T-cell (primary cell): ENCODE results near the gene ACOX2. TPM values are rescaled to one million over a fixed set of nuclear protein-coding genes. Genes with fewer than 3 reads are reported as not detected.
"Not testable (repeated sequence)": the region's sequence is repeated elsewhere in the genome, so short reads cannot be mapped to it uniquely, and the experiment has no call there.

Experiments
- ATAC-seq, 4 experiments: fragments of 200-7000 bp in 3 of 4; fragments of 150-1000 bp in 1 of 4; cut with Tn5 transposase; replicated peaks in 1 of 4; 1 replicate in 3 of 4; 2 replicates in 1 of 4; pipeline ENCODE4 v1.10.0; 2021; ENCODE audit warnings: moderate library complexity in 3 of 4, mild to moderate bottlenecking in 2 of 4, moderate number of reproducible peaks in 1 of 4
- CTCF ChIA-PET, 2 donors: fragments of 300-600 bp; sonication (Branson Sonifier 250); formaldehyde crosslinking; loops; one replicate each; lab custom pipeline; 2022; ENCODE audit warnings: antibody characterized with exemption in 2 of 2; lab: Charles Lee
- POLR2A ChIA-PET, 2 donors: fragments of 300-600 bp; sonication (Branson Sonifier 250); formaldehyde crosslinking; loops; one replicate each; lab custom pipeline; 2022; ENCODE audit warnings: antibody characterized with exemption in 2 of 2; lab: Charles Lee
- DNase-seq, 35 experiments: peaks; one replicate each; pipeline versions ENCODE4 v3.0.0 to v3.0.0-alpha.2; 2013 to 2023
- H3K27ac ChIP-seq: one replicate; pipeline ENCODE4 v1.5.1; 2013; ENCODE audit warnings: low read length
- H3K27me3 ChIP-seq, 2 experiments: replicated peaks in 1 of 2; 1 replicate in 1 of 2; 2 replicates in 1 of 2; pipeline versions ENCODE4 v1.6.1 to v1.7.0; 2013; ENCODE audit warnings: low read length in 1 of 2, mixed read lengths in 1 of 2; ENCODE audit not compliant: control insufficient read depth in 2 of 2, insufficient read depth in 2 of 2; ENCODE audit errors: extremely low read depth in 1 of 2
- H3K36me3 ChIP-seq, 2 donors: 1 replicate in 1 of 2; 2 replicates in 1 of 2; pipeline versions ENCODE4 v1.6.1 to v1.7.0; 2013; ENCODE audit warnings: low read length in 1 of 2; ENCODE audit not compliant: control insufficient read depth in 2 of 2, insufficient read depth in 1 of 2; ENCODE audit errors: extremely low read depth in 1 of 2
- H3K4me1 ChIP-seq, 2 experiments: 1 replicate in 1 of 2; 2 replicates in 1 of 2; pipeline versions ENCODE4 v1.6.1 to v1.7.0; 2013; ENCODE audit warnings: low read length in 2 of 2, mixed read lengths in 1 of 2; ENCODE audit not compliant: insufficient read depth in 2 of 2, control insufficient read depth in 1 of 2; ENCODE audit errors: extremely low read depth in 1 of 2
- H3K4me3 ChIP-seq, 2 donors: 1 replicate in 1 of 2; 2 replicates in 1 of 2; pipeline versions ENCODE4 v1.5.1 to v1.7.0; 2013; ENCODE audit warnings: mild to moderate bottlenecking in 2 of 2, low read length in 1 of 2, moderate library complexity in 1 of 2; ENCODE audit not compliant: control insufficient read depth in 1 of 2; ENCODE audit errors: extremely low read depth in 1 of 2
- H3K9me3 ChIP-seq: 2 replicates; pipeline ENCODE4 v1.7.0; 2013
- H3K27ac Mint-ChIP-seq, 2 donors: one replicate each; pipeline ENCODE4 v1.8.0; 2020 to 2021; ENCODE audit warnings: mild to moderate bottlenecking in 2 of 2, mixed read lengths in 2 of 2
- H3K27me3 Mint-ChIP-seq, 2 donors: one replicate each; pipeline ENCODE4 v1.8.0; 2021 to 2022; ENCODE audit warnings: mixed read lengths in 2 of 2
- H3K36me3 Mint-ChIP-seq: one replicate; pipeline ENCODE4 v1.8.0; 2021; ENCODE audit warnings: mixed read lengths
- H3K4me1 Mint-ChIP-seq, 3 donors: one replicate each; pipeline ENCODE4 v1.8.0; 2020 to 2022; ENCODE audit warnings: mixed read lengths in 3 of 3, mild to moderate bottlenecking in 1 of 3
- H3K4me3 Mint-ChIP-seq, 3 donors: one replicate each; pipeline ENCODE4 v1.8.0; 2020 to 2022; ENCODE audit warnings: mild to moderate bottlenecking in 3 of 3, mixed read lengths in 3 of 3, moderate library complexity in 3 of 3
- H3K9me3 Mint-ChIP-seq, 3 donors: one replicate each; pipeline ENCODE4 v1.8.0; 2020 to 2022; ENCODE audit warnings: mixed read lengths in 3 of 3
- WGBS: methylation state at CpG from one replicate; pipeline ENCODE4 v1.1.5; 2013; ENCODE audit warnings: missing lambda C conversion rate; ENCODE audit not compliant: insufficient coverage; 5-methylcytosine and 5-hydroxymethylcytosine counted together
- total RNA-seq, 35 experiments: library from RNA in 6 of 35; stranded (reverse) in 6 of 35; fragments of 120-200 nt in 1 of 35; gene quantifications; one replicate each; pipeline versions ENCODE4 v1.2.1 to v1.2.4 and lab custom pipeline; 2013 to 2026

Gene ACOX2
- total RNA-seq, 5 donors from 2014 or later (not counting 1 experiment from before 2014, with no cell fraction given) = 0.23 TPM; not detected in 4

- H3K27me3 Mint-ChIP-seq, H3K9me3 Mint-ChIP-seq, DNase-seq, H3K36me3 ChIP-seq, H3K27ac ChIP-seq, H3K9me3 ChIP-seq, H3K4me1 ChIP-seq, H3K27ac Mint-ChIP-seq, H3K4me3 Mint-ChIP-seq, H3K27me3 ChIP-seq, ATAC-seq, H3K4me1 Mint-ChIP-seq, POLR2A ChIA-PET, H3K4me3 ChIP-seq, H3K36me3 Mint-ChIP-seq: not testable (repeated sequence)
- CTCF ChIA-PET = interaction anchor here in 1 of 2 donors (0.7 to 0.8 kb wide), 2 partner anchors 11 to 34 kb away, joined by 3 to 5 read pairs; no protein-coding TSS in a partner anchor
- WGBS = 100% methylated on average over 1 of the region's 3 CpGs
These were observed 9.6 kb downstream of the ACOX2 start for GRCh38 chr3:58527440-58527839.

GRCh38 chr3:58526515-58526957, 10.5 kb downstream of the ACOX2 start:
- no peak overlapping the region for H3K4me3 Mint-ChIP-seq
- ChIA-PET CTCF (interaction anchor here in 1 of 2 donors (0.7 kb wide), 1 partner anchor 12 kb away, joined by 5 read pairs; no protein-coding TSS in a partner anchor), POLR2A (no interaction called here)
- DNase-seq (no peak), ATAC-seq (no peak)
- Histone ChIP-seq H3K27me3 (peaks cover 0 to 4% of the 10 kb centered on the region in 2 experiments), H3K9me3 (no peaks in the 10 kb centered on the region), H3K4me1 (no peaks in the 10 kb centered on the region), H3K27ac (no peak overlapping the region), H3K4me3 (no peak overlapping the region), H3K36me3 (peaks cover 0 to 2% of the 10 kb centered on the region in 2 donors)
- H3K4me1 Mint-ChIP-seq = no peaks in the 10 kb centered on the region
- H3K27me3 Mint-ChIP-seq = no peaks in the 10 kb centered on the region
- H3K9me3 Mint-ChIP-seq = no peaks in the 10 kb centered on the region
- no peaks in the 10 kb centered on the region for H3K36me3 Mint-ChIP-seq
- no peak overlapping the region for H3K27ac Mint-ChIP-seq
- 76% methylated on average over 2 of the region's 7 CpGs for WGBS

- Mint-ChIP-seq H3K4me1 (no peaks in the 10 kb centered on the region), H3K4me3 (no peak overlapping the region), H3K36me3 (no peaks in the 10 kb centered on the region), H3K27ac (no peak overlapping the region), H3K9me3 (no peaks in the 10 kb centered on the region), H3K27me3 (no peaks in the 10 kb centered on the region)
- DNase-seq = no peak
- ChIA-PET CTCF (no interaction called here), POLR2A (no interaction called here)
- WGBS = 90% methylated on average over 6 of the region's 11 CpGs
- H3K4me3 ChIP-seq = no peak overlapping the region
- H3K27me3 ChIP-seq = peaks cover 0 to 4% of the 10 kb centered on the region in 2 experiments
- no peak overlapping the region for H3K27ac ChIP-seq
- H3K36me3 ChIP-seq = peaks cover 0 to 2% of the 10 kb centered on the region in 2 donors
- H3K9me3 ChIP-seq = no peaks in the 10 kb centered on the region
- no peaks in the 10 kb centered on the region for H3K4me1 ChIP-seq
- ATAC-seq = no peak
These were observed 12.6 kb downstream of the ACOX2 start for GRCh38 chr3:58524326-58524888.

- Histone ChIP-seq H3K4me1 (no peaks in the 10 kb centered on the region), H3K36me3 (peaks cover 0 to 2% of the 10 kb centered on the region in 2 donors), H3K27ac (no peak overlapping the region), H3K27me3 (peaks cover 0 to 4% of the 10 kb centered on the region in 2 experiments), H3K9me3 (no peaks in the 10 kb centered on the region), H3K4me3 (no peak overlapping the region)
- ChIA-PET CTCF (no interaction called here), POLR2A (no interaction called here)
- Mint-ChIP-seq H3K4me3 (no peak overlapping the region), H3K36me3 (no peaks in the 10 kb centered on the region), H3K9me3 (no peaks in the 10 kb centered on the region), H3K4me1 (no peaks in the 10 kb centered on the region), H3K27ac (no peak overlapping the region), H3K27me3 (no peaks in the 10 kb centered on the region)
- no peak for DNase-seq
- ATAC-seq = no peak
- 100% methylated on average over 1 of the region's 5 CpGs for WGBS
These were observed 14.1 kb downstream of the ACOX2 start for GRCh38 chr3:58522759-58523425.

GRCh38 chr3:58521917-58522631, 14.9 kb downstream of the ACOX2 start:
- H3K36me3 Mint-ChIP-seq = no peaks in the 10 kb centered on the region
- H3K9me3 Mint-ChIP-seq = no peaks in the 10 kb centered on the region
- 88% methylated on average over 6 of the region's 10 CpGs for WGBS
- Histone ChIP-seq H3K4me3 (no peak overlapping the region), H3K9me3 (no peaks in the 10 kb centered on the region), H3K4me1 (no peaks in the 10 kb centered on the region), H3K27ac (no peak overlapping the region), H3K36me3 (no peaks in the 10 kb centered on the region), H3K27me3 (peaks cover 0 to 4% of the 10 kb centered on the region in 2 experiments)
- H3K27ac Mint-ChIP-seq = no peak overlapping the region
- ATAC-seq (no peak), DNase-seq (no peak)
- no peak overlapping the region for H3K4me3 Mint-ChIP-seq
- H3K27me3 Mint-ChIP-seq = no peaks in the 10 kb centered on the region
- ChIA-PET CTCF (no interaction called here), POLR2A (no interaction called here)
- H3K4me1 Mint-ChIP-seq = no peaks in the 10 kb centered on the region

- no peak overlapping the region for H3K27ac Mint-ChIP-seq
- ATAC-seq = no peak
- WGBS = 90% methylated on average over 3 of the region's 3 CpGs
- Histone ChIP-seq H3K9me3 (no peaks in the 10 kb centered on the region), H3K27ac (no peak overlapping the region), H3K4me1 (no peaks in the 10 kb centered on the region), H3K27me3 (peaks cover 0 to 2% of the 10 kb centered on the region in 2 experiments), H3K4me3 (no peak overlapping the region), H3K36me3 (no peaks in the 10 kb centered on the region)
- no peaks in the 10 kb centered on the region for H3K27me3 Mint-ChIP-seq
- no peak for DNase-seq
- CTCF ChIA-PET = no interaction called here
- no peak overlapping the region for H3K4me3 Mint-ChIP-seq
- H3K9me3 Mint-ChIP-seq = no peaks in the 10 kb centered on the region
- H3K4me1 Mint-ChIP-seq = no peaks in the 10 kb centered on the region
- no peaks in the 10 kb centered on the region for H3K36me3 Mint-ChIP-seq
- POLR2A ChIA-PET = no interaction called here
These were observed 15.7 kb downstream of the ACOX2 start for GRCh38 chr3:58521336-58521670.
